Bronchial epithelial cell (primary cell): ENCODE results near the gene AOPEP. TPM values are rescaled to one million over a fixed set of nuclear protein-coding genes. Genes with fewer than 3 reads are reported as not detected.

Source experiments
- DNase-seq: peaks from one replicate; pipeline ENCODE4 v3.0.0-alpha.2; 2010; ENCODE audit warnings: low read depth
- FAIRE-seq: peaks from 2 replicates; lab custom pipeline; 2011; peaks lifted over from hg19 to GRCh38; lab: Jason Lieb, UNC
- H3K27me3 ChIP-seq: 2 replicates; pipeline ENCODE4 v1.5.1; 2011; ENCODE audit warnings: low read length; ENCODE audit not compliant: control insufficient read depth, insufficient read depth
- H3K36me3 ChIP-seq: 2 replicates; pipeline ENCODE4 v1.5.1; 2011; ENCODE audit warnings: low read length; ENCODE audit not compliant: control insufficient read depth, insufficient read depth
- H3K4me3 ChIP-seq: 2 replicates; pipeline ENCODE4 v1.5.1; 2011; ENCODE audit warnings: mild to moderate bottlenecking, low read depth, low read length, control low read depth
- CTCF ChIP-seq: IDR thresholded peaks from 2 replicates; pipeline ENCODE4 v1.5.1; 2011; ENCODE audit warnings: mild to moderate bottlenecking, moderate library complexity, low read length, control low read depth, inconsistent platforms; ENCODE audit not compliant: insufficient read depth, severe bottlenecking
- total RNA-seq: library from RNA; depleted of rRNA; stranded (reverse); fragments of >200 nt; gene quantifications from 2 replicates; pipeline ENCODE4 v1.2.1, GENCODE V29; 2014

The AOPEP gene
- total RNA-seq, 1 donor from 2014 or later = 91.1 TPM

- Histone ChIP-seq H3K36me3 (no peaks in the 10 kb centered on the region), H3K27me3 (no peaks in the 10 kb centered on the region), H3K4me3 (no peak overlapping the region)
- FAIRE-seq = peak; percentile 98
- TF ChIP-seq CTCF = peak; percentile 75
- peak; percentile 99 for DNase-seq
Observed at GRCh38 chr9:94783102-94783682, 56.7 kb downstream of the AOPEP start.

DNA sequence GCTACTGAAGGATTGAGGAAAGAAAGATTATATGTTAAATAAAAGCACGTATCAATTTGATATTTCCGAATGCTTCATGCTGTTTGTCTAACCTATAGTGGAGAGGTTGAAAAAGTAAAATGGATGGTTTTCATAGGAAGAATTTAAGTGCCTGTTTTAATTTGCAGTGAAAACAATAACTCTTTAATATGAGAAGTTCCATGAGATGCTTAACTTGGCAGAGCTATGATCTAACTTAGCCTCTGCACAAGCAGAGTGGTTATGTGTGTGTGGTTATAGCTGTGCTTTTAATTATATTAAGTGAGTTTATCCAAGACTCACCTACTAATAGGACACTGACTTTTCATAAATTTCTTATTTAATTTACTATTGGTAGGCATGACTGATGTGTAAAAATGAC is 57.4 kb downstream of the AOPEP start:
- FAIRE-seq (no peak), DNase-seq (no peak)
- H3K27me3 ChIP-seq = no peaks in the 10 kb centered on the region
- no peak for TF ChIP-seq CTCF
- no peaks in the 10 kb centered on the region for H3K36me3 ChIP-seq
- no peak overlapping the region for H3K4me3 ChIP-seq

DNA sequence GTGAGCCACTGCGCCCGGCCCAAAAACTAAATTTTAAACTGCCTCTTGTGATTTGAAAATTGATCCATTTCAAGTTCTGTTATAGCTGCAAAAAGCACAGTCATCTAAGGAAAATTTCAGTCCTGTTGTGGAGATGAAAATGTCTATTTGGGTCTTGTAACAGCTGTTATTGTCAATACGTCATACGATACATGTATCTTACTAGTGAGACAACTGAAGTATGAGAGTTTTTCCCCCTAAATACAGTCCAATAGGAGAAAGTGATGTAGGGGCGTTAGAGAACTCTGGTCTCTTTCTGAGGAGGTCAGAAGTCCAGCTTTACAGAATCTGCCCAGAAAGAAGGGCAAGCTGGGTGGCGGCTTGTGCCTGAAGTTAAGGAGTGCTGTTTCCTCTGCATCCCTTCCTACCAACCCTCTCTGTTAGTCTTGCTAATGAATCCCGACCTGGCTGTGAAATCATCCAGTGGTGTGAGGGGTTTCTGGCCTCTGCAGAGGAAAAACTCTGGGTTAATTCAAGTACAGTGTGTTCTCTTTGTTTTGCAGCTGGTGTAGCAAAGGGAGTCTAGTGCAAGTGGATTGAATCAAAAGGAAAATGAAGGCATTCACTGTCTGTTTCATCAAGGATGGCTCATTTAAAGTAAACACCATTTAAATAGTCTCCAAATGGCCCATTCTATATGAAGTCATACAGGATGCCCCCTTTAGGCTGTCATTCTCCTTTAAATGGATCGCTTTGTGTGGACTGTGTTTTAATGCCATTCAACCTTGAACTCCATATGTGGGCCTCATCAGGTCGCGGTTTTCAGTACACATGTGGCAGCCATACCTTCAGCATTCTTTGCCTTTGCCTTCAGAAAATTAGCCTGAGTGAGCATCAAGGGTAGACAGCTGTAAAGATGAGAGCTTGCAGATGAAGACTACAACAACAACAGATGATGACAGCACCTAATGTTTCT is 59.0 kb downstream of the AOPEP start:
- Histone ChIP-seq H3K4me3 (no peak overlapping the region), H3K27me3 (no peaks in the 10 kb centered on the region), H3K36me3 (no peaks in the 10 kb centered on the region)
- TF ChIP-seq CTCF = no peak
- no peak for DNase-seq
- FAIRE-seq = no peak

GRCh38 chr9:94786586-94786985 is 60.1 kb downstream of the AOPEP start:
- no peak overlapping the region for H3K4me3 ChIP-seq
- no peaks in the 10 kb centered on the region for H3K27me3 ChIP-seq
- TF ChIP-seq CTCF = no peak
- FAIRE-seq = no peak
- H3K36me3 ChIP-seq = no peaks in the 10 kb centered on the region
- no peak for DNase-seq

DNA sequence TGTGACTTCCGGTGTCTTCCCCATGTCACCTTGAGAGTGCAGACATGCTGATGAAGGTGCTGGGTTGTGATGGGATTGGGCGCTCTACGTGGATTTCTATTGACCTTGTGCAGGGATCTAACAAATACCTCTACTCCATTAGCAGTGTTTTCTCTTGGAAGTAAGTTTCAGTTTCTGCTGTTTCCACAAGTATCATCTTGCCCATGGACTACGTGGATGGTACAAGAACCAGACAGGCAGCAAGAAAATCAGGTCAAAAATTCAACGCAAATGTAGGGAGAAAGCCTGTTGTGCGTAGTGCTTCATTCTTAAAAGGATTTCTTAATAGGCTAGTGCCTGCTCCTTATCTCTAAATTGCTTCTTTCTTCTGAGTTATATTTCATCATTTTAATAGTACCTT is 60.8 kb downstream of the AOPEP start:
- Histone ChIP-seq H3K36me3 (no peaks in the 10 kb centered on the region), H3K4me3 (no peak overlapping the region), H3K27me3 (no peaks in the 10 kb centered on the region)
- TF ChIP-seq CTCF = no peak
- FAIRE-seq (no peak), DNase-seq (peak; percentile 72)
